C4-2B (cell line): ENCODE data around the gene HELQ.

ENCODE experiments used
- H3K27ac ChIP-seq: fragments of 450-650 bp; 2 replicates; pipeline ENCODE4 v1.5.1; 2017
- CTCF ChIP-seq: fragments of 450-650 bp; conservative IDR thresholded peaks from 2 replicates; pipeline ENCODE4 v1.5.1; 2017; ENCODE audit warnings: mild to moderate bottlenecking
- ZFX ChIP-seq: fragments of 450-650 bp; IDR thresholded peaks from 2 replicates; pipeline ENCODE4 v1.6.1; 2017

The HELQ gene

GRCh38 chr4:83390944-83391343 is 64.7 kb downstream of the HELQ start:
- no peak for TF ChIP-seq CTCF
- TF ChIP-seq ZFX = no peak
- H3K27ac ChIP-seq = no peak overlapping the region

GRCh38 chr4:83389756-83390505 is 65.7 kb downstream of the HELQ start:
- TF ChIP-seq CTCF = no peak
- H3K27ac ChIP-seq = no peak overlapping the region

- TF ChIP-seq CTCF = no peak
- TF ChIP-seq ZFX = no peak
- H3K27ac ChIP-seq = no peak overlapping the region
These were observed 66.4 kb downstream of the HELQ start for GRCh38 chr4:83389037-83389720.

DNA sequence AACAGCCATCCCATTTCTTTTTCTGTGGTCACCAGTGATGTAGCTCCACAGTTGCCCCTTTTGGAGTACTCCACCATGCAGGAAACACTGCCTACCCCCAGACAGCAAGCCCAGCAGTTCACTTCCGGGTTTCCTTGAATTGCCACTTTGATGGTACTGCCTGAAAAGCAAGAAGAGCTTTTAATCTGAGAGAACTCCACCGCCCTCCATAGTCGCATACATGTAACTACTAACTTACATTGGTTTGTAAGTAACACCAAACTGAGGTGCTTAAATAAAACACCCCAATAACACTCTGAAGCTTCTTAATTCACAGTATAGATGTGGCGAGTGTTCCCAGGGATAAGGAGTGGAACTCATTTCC is 67.3 kb downstream of the HELQ start:
- no peak for TF ChIP-seq CTCF
- no peak for TF ChIP-seq ZFX
- no peak overlapping the region for H3K27ac ChIP-seq

DNA sequence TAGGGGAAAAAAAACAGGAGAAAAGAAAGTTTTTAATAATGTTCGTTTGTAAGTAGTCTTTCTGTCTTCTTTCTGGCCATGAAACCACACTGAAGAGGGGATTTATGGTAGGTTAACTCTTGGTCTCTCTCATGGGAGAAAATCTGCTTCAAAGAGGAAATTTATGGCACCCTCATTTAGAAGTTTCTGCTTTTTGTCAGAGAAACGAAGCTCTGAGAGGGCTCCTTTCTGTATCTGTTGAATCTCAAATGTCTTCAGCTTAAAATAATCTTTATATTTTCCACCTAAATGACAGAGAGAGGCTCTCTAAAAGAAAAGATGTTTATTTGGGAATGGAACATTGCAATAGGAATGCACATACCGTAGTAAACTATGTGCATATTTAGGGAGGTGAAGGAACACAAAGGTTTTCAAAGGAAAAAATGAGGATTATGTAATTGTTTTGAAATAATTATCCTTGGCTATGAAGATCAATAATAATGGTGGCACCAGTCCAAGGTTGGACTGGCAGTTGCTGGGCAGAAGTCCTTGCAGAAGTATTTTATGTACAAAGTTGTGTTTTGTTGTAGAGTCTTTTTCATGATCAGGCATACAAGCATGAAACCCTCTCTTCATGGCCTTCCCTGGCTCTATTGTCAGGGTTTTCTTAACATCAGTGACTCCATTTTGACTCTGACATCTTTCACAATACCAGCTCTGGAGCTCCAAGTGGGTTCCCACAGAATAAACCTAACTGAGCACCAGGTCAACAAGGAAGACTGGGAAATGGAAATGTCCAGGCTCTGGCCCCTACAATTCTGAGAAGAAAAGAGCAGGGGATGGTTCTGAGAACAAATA is 67.9 kb downstream of the HELQ start:
- TF ChIP-seq ZFX = no peak
- no peak for TF ChIP-seq CTCF
- H3K27ac ChIP-seq = no peak overlapping the region

GRCh38 chr4:83387012-83387411 is 68.6 kb downstream of the HELQ start:
- H3K27ac ChIP-seq = no peak overlapping the region
- TF ChIP-seq CTCF (no peak), ZFX (no peak)

DNA sequence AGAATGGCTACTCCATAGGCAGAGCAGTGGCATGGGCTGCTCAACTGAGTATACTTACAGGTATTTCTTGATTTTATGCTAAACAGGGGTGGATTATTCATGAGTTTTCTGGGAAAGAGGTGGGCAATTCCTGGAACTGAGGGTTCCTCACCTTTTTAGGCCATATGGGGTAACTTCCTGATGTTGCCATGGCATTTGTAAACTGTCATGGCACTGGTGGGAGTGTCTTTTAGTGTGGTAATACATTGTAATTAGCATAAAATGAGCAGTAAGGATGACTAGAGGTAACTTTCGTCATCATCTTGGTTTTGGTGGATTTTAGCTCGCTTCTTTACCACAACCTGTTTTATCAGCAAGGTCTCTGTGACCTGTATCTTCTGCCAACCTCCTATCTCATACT is 72.8 kb downstream of the HELQ start:
- TF ChIP-seq ZFX = no peak
- H3K27ac ChIP-seq = no peak overlapping the region
